ENCODE data around the gene KCNG2. TPM values are rescaled to one million over a fixed set of nuclear protein-coding genes. Genes with fewer than 3 reads are reported as not detected.

KCNG2 gene
- total RNA-seq, 1 donor from 2014 or later = not detected

GRCh38 chr18:79788734-79789085, 9.0 kb upstream of the KCNG2 start:
- peaks cover 12% of the 10 kb centered on the region for H3K4me1 Mint-ChIP-seq
- TF ChIP-seq CTCF (IDR thresholded peaks at IDR 0.05; ENCODE audit: unreplicated experiment) = peak; percentile 33
- H3K9me3 Mint-ChIP-seq = no peaks in the 10 kb centered on the region
- H3K4me3 Mint-ChIP-seq = no peak overlapping the region
- H3K36me3 Mint-ChIP-seq = no peaks in the 10 kb centered on the region
- no peak overlapping the region for H3K27ac Mint-ChIP-seq
- no peak for DNase-seq (ENCODE audit: low spot score in 2 of 2, unreplicated experiment in 2 of 2)
- H3K27me3 Mint-ChIP-seq (ENCODE audit: low read depth) = peaks cover 90% of the 10 kb centered on the region

GRCh38 chr18:79789091-79789891, 8.4 kb upstream of the KCNG2 start:
- H3K27me3 Mint-ChIP-seq (ENCODE audit: low read depth) = peaks cover 87% of the 10 kb centered on the region
- DNase-seq (ENCODE audit: low spot score in 2 of 2, unreplicated experiment in 2 of 2) = no peak
- H3K9me3 Mint-ChIP-seq = no peaks in the 10 kb centered on the region
- peak overlapping the region; percentile 5 for H3K4me3 Mint-ChIP-seq
- H3K36me3 Mint-ChIP-seq = no peaks in the 10 kb centered on the region
- no peak for TF ChIP-seq CTCF (IDR thresholded peaks at IDR 0.05; ENCODE audit: unreplicated experiment)
- H3K4me1 Mint-ChIP-seq = peaks cover 12% of the 10 kb centered on the region
- no peak overlapping the region for H3K27ac Mint-ChIP-seq

GRCh38 chr18:79789901-79790890, 7.5 kb upstream of the KCNG2 start:
- Mint-ChIP-seq H3K4me3 (no peak overlapping the region), H3K36me3 (no peaks in the 10 kb centered on the region), H3K27me3 (ENCODE audit: low read depth) (peaks cover 87% of the 10 kb centered on the region), H3K9me3 (no peaks in the 10 kb centered on the region), H3K4me1 (peaks cover 12% of the 10 kb centered on the region), H3K27ac (no peak overlapping the region)
- TF ChIP-seq CTCF (IDR thresholded peaks at IDR 0.05; ENCODE audit: unreplicated experiment) = no peak
- DNase-seq (ENCODE audit: low spot score in 2 of 2, unreplicated experiment in 2 of 2) = no peak

- Mint-ChIP-seq H3K9me3 (no peaks in the 10 kb centered on the region), H3K27me3 (ENCODE audit: low read depth) (peaks cover 89% of the 10 kb centered on the region), H3K4me3 (no peak overlapping the region), H3K4me1 (peaks cover 12% of the 10 kb centered on the region), H3K36me3 (no peaks in the 10 kb centered on the region), H3K27ac (no peak overlapping the region)
- DNase-seq (ENCODE audit: low spot score in 2 of 2, unreplicated experiment in 2 of 2) = no peak
- no peak for TF ChIP-seq CTCF (IDR thresholded peaks at IDR 0.05; ENCODE audit: unreplicated experiment)
Measured at GRCh38 chr18:79790996-79791972, 6.5 kb upstream of the KCNG2 start.

Data from mesothelial cell of epicardium (in vitro differentiated cells).